ENCODE results near the gene ABCC4. TPM values are rescaled to one million over a fixed set of nuclear protein-coding genes. Genes with fewer than 3 reads are reported as not detected.

Gene ABCC4
- polyA plus RNA-seq (ENCODE audit: insufficient read length), result 3.3 TPM

GRCh38 chr13:95301183-95301967 is at the start of gene ABCC4:
Gene ABCC4, minus strand, starts transcription at chr13:95301451. Its CDS starts 137 bp downstream, at chr13:95301314.
- DNase-seq (ENCODE audit: low read depth), result no peak

GRCh38 chr13:95349267-95349666 is 48.0 kb upstream of the ABCC4 start:
- DNase-seq (ENCODE audit: low read depth), result no peak

GRCh38 chr13:95343944-95344343 is 42.7 kb upstream of the ABCC4 start:
- DNase-seq (ENCODE audit: low read depth), result no peak

GRCh38 chr13:95341441-95341840 is 40.2 kb upstream of the ABCC4 start:
- DNase-seq (ENCODE audit: low read depth), result no peak

- no peak for DNase-seq (ENCODE audit: low read depth)
Observed at GRCh38 chr13:95338905-95339304, 37.7 kb upstream of the ABCC4 start.

GRCh38 chr13:95337597-95337996 is 36.3 kb upstream of the ABCC4 start:
- DNase-seq (ENCODE audit: low read depth), result no peak

GRCh38 chr13:95335667-95336066 is 34.4 kb upstream of the ABCC4 start:
- no peak for DNase-seq (ENCODE audit: low read depth)

- no peak for DNase-seq (ENCODE audit: low read depth)
Observed at GRCh38 chr13:95328386-95328785, 27.1 kb upstream of the ABCC4 start.

GRCh38 chr13:95327190-95327589 is 25.9 kb upstream of the ABCC4 start:
- no peak for DNase-seq (ENCODE audit: low read depth)

GRCh38 chr13:95326695-95327094 is 25.4 kb upstream of the ABCC4 start:
- DNase-seq (ENCODE audit: low read depth), result no peak

- DNase-seq (ENCODE audit: low read depth), result no peak
Observed at GRCh38 chr13:95325485-95325884, 24.2 kb upstream of the ABCC4 start.

- DNase-seq (ENCODE audit: low read depth), result no peak
Observed at GRCh38 chr13:95323930-95324662, 22.8 kb upstream of the ABCC4 start.

- DNase-seq (ENCODE audit: low read depth), result no peak
Observed at GRCh38 chr13:95319551-95320274, 18.5 kb upstream of the ABCC4 start.

GRCh38 chr13:95317039-95317989 is 16.1 kb upstream of the ABCC4 start:
- no peak for DNase-seq (ENCODE audit: low read depth)

- DNase-seq (ENCODE audit: low read depth), result no peak
Observed at GRCh38 chr13:95315752-95316151, 14.5 kb upstream of the ABCC4 start.

GRCh38 chr13:95307507-95307906 is 6.3 kb upstream of the ABCC4 start:
- DNase-seq (ENCODE audit: low read depth), result no peak

GRCh38 chr13:95304453-95304852 is 3.2 kb upstream of the ABCC4 start:
- DNase-seq (ENCODE audit: low read depth), result no peak

GRCh38 chr13:95301968-95302393 is 730 bp upstream of the ABCC4 start:
- no peak for DNase-seq (ENCODE audit: low read depth)

GRCh38 chr13:95300625-95301182 is 547 bp downstream of the ABCC4 start:
- no peak for DNase-seq (ENCODE audit: low read depth)

- no peak for DNase-seq (ENCODE audit: low read depth)
Observed at GRCh38 chr13:95298971-95299621, 2.2 kb downstream of the ABCC4 start.
